ENCODE data around the gene SGTA.

The SGTA gene

GRCh38 chr19:2744113-2744512, 39.0 kb downstream of the SGTA start:
- DNase-seq, result no peak

GRCh38 chr19:2743099-2743498, 40.0 kb downstream of the SGTA start:
- no peak for DNase-seq

- DNase-seq, result no peak
Measured at GRCh38 chr19:2740314-2740656, 42.8 kb downstream of the SGTA start.

GRCh38 chr19:2739602-2740313, 43.3 kb downstream of the SGTA start, which contains the start of gene SLC39A3:
Gene SLC39A3 (minus strand): TSS chr19:2740017. CDS start chr19:2737257, 2,760 bp downstream.
- peak; percentile 99 for DNase-seq

GRCh38 chr19:2736550-2737190, 46.4 kb downstream of the SGTA start:
- DNase-seq, result no peak

GRCh38 chr19:2735374-2735773, 47.7 kb downstream of the SGTA start:
- no peak for DNase-seq

- no peak for DNase-seq
Measured at GRCh38 chr19:2734589-2735288, 48.3 kb downstream of the SGTA start.

GRCh38 chr19:2733930-2734588, 49.0 kb downstream of the SGTA start:
- DNase-seq, result no peak

GRCh38 chr19:2732883-2733282, 50.2 kb downstream of the SGTA start:
- no peak for DNase-seq

GRCh38 chr19:2732157-2732725, 50.8 kb downstream of the SGTA start:
- no peak for DNase-seq

- DNase-seq, result no peak
Measured at GRCh38 chr19:2731181-2731995, 51.7 kb downstream of the SGTA start.

- DNase-seq, result no peak
Measured at GRCh38 chr19:2729943-2730818, 52.9 kb downstream of the SGTA start.

GRCh38 chr19:2728783-2729387, 54.2 kb downstream of the SGTA start:
- DNase-seq, result no peak

GRCh38 chr19:2727640-2727944, 55.5 kb downstream of the SGTA start:
- no peak for DNase-seq

- DNase-seq, result no peak
Measured at GRCh38 chr19:2726904-2727639, 56.0 kb downstream of the SGTA start.

GRCh38 chr19:2726160-2726855, 56.8 kb downstream of the SGTA start:
- DNase-seq, result no peak

- DNase-seq, result no peak
Measured at GRCh38 chr19:2724148-2724557, 58.9 kb downstream of the SGTA start.

GRCh38 chr19:2723747-2724146, 59.3 kb downstream of the SGTA start:
- no peak for DNase-seq

GRCh38 chr19:2723345-2723715, 59.7 kb downstream of the SGTA start:
- no peak for DNase-seq
